ENCODE data around the gene KCTD21. TPM values are rescaled to one million over a fixed set of nuclear protein-coding genes. Genes with fewer than 3 reads are reported as not detected.

The KCTD21 gene
- total RNA-seq, 1 experiment from 2014 or later: 3.0 TPM

DNA sequence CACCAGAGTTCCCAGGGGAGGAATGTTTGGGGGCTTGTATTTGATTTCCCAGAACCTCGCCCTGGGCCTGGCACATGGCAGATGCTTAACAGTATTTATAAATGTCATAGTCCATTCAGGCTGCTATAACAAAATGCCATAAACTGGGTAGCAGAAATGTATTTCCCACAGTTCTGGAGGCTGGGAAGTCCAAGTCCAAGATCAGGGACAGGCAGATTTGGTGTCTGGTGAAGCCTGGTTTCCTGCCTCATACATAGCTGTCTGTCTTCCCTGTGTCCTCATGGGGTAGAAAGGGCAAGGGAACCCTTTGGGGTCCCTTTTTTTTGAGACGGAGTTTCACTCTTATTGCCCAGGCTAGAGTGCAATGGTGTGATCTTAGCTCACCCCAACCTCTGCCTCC lies 24.0 kb downstream of the KCTD21 start:
- CTCF ChIA-PET: no interaction called here
- Histone ChIP-seq H3K27ac (ENCODE audit: low read depth, low read length) (no peak overlapping the region), H3K9me3 (ENCODE audit: control insufficient read depth in 1 of 2, insufficient read depth in 1 of 2, low read depth in 1 of 2, low read length in 2 of 2) (no peaks in the 10 kb centered on the region), H3K9me2 (ENCODE audit: insufficient read depth) (no peaks in the 10 kb centered on the region), H3K9ac (ENCODE audit: low read length) (no peak overlapping the region), H3K36me3 (ENCODE audit: control insufficient read depth in 1 of 2, insufficient read depth in 2 of 2, low read length in 2 of 2) (no peaks in the 10 kb centered on the region), H3K4me1 (ENCODE audit: control insufficient read depth in 1 of 2, insufficient read depth in 2 of 2, low read length in 2 of 2) (no peaks in the 10 kb centered on the region), H2AFZ (ENCODE audit: low read depth, low read length, poor library complexity, severe bottlenecking) (no peak overlapping the region), H3K4me2 (ENCODE audit: low read length) (no peak overlapping the region), H3K79me2 (ENCODE audit: insufficient read depth, low read length) (no peaks in the 10 kb centered on the region), H3K4me3 (replicated peaks in 1 of 2; ENCODE audit: low read depth in 1 of 2, low read length in 2 of 2) (no peak overlapping the region), H3K27me3 (ENCODE audit: insufficient read depth, low read length) (no peaks in the 10 kb centered on the region), H4K20me1 (ENCODE audit: insufficient read depth) (no peaks in the 10 kb centered on the region)
- POLR2A ChIA-PET: no interaction called here
- BruUV-seq (replicated peaks): no TSS peak
- TF ChIP-seq POLR2A (IDR thresholded peaks at IDR 0.05; ENCODE audit: borderline replicate concordance, extremely low read depth, insufficient read depth, insufficient read length): no peak
- TF ChIP-seq, protein P1, sequence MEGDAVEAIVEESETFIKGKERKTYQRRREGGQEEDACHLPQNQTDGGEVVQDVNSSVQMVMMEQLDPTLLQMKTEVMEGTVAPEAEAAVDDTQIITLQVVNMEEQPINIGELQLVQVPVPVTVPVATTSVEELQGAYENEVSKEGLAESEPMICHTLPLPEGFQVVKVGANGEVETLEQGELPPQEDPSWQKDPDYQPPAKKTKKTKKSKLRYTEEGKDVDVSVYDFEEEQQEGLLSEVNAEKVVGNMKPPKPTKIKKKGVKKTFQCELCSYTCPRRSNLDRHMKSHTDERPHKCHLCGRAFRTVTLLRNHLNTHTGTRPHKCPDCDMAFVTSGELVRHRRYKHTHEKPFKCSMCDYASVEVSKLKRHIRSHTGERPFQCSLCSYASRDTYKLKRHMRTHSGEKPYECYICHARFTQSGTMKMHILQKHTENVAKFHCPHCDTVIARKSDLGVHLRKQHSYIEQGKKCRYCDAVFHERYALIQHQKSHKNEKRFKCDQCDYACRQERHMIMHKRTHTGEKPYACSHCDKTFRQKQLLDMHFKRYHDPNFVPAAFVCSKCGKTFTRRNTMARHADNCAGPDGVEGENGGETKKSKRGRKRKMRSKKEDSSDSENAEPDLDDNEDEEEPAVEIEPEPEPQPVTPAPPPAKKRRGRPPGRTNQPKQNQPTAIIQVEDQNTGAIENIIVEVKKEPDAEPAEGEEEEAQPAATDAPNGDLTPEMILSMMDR (IDR thresholded peaks at IDR 0.05 in 2 of 3, conservative IDR thresholded peaks at IDR 0.05 in 1 of 3; ENCODE audit: borderline replicate concordance in 1 of 3, insufficient read depth in 1 of 3, low read depth in 2 of 3, low read length in 2 of 3): no peak
- no peak for TF ChIP-seq CBX3 (IDR thresholded peaks at IDR 0.05; ENCODE audit: low read depth)
- no peak for TF ChIP-seq RAD21 (IDR thresholded peaks at IDR 0.05; ENCODE audit: low read depth)
- no peak for TF ChIP-seq YY1 (IDR thresholded peaks at IDR 0.05; ENCODE audit: extremely low read depth, insufficient replicate concordance, low read depth, low read length)
- TF ChIP-seq SP1 (IDR thresholded peaks at IDR 0.05; ENCODE audit: low read depth): no peak
- no peak for TF ChIP-seq ZFX (IDR thresholded peaks at IDR 0.05)
- TF ChIP-seq ZNF274 (IDR thresholded peaks at IDR 0.05; ENCODE audit: low read depth, low read length): no peak
- TF ChIP-seq EZH2 (IDR thresholded peaks at IDR 0.05): no peak
- intact Hi-C loops (cut with micrococcal nuclease): no loop called here
- no peak for DNase-seq (ENCODE audit: low read depth, low spot score)
- no peak for ATAC-seq
- RAD21 ChIA-PET (ENCODE audit: low non-redundant PET in 1 of 2, low total read pairs in 2 of 2, uncharacterized antibody in 2 of 2, unreplicated experiment in 2 of 2): no interaction called here

DNA sequence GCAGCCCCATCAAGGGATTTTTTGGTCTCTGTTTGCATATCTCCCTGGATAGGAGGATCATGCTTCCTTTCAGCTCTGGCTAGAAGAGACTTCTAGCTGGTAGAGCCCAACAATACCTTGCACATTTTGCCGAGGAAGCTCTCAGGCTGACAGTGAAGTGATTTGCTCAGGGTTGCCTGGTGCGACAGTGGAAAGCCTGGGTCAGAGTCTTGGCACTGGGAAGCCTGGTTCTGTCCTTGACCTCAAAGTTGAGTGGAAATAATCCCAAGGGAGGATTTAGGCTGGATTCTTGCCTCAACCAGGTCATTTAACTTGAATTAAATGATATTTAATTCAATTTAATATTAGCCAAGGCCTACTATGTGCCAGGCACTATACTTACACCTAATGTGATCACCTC lies 24.6 kb downstream of the KCTD21 start:
- DNase-seq (ENCODE audit: low read depth, low spot score) (no peak), ATAC-seq (no peak)
- ChIA-PET RAD21 (ENCODE audit: low non-redundant PET in 1 of 2, low total read pairs in 2 of 2, uncharacterized antibody in 2 of 2, unreplicated experiment in 2 of 2) (no interaction called here), CTCF (no interaction called here), POLR2A (no interaction called here)
- no peak overlapping the region for H3K9ac ChIP-seq (ENCODE audit: low read length)
- TF ChIP-seq ZFX (IDR thresholded peaks at IDR 0.05): no peak
- TF ChIP-seq EZH2phosphoT487 (IDR thresholded peaks at IDR 0.05; ENCODE audit: borderline replicate concordance): no peak
- TF ChIP-seq JUND (IDR thresholded peaks at IDR 0.05): no peak
- no peak for TF ChIP-seq FOSL1 (IDR thresholded peaks at IDR 0.05; ENCODE audit: low read depth)
- TF ChIP-seq SRF (IDR thresholded peaks at IDR 0.05; ENCODE audit: low read depth): no peak
- H3K27me3 ChIP-seq (ENCODE audit: insufficient read depth, low read length): no peaks in the 10 kb centered on the region
- no peak overlapping the region for H2AFZ ChIP-seq (ENCODE audit: low read depth, low read length, poor library complexity, severe bottlenecking)
- BruUV-seq (replicated peaks): no TSS peak
- no peak overlapping the region for H3K4me2 ChIP-seq (ENCODE audit: low read length)
- H3K4me1 ChIP-seq (ENCODE audit: control insufficient read depth in 1 of 2, insufficient read depth in 2 of 2, low read length in 2 of 2): no peaks in the 10 kb centered on the region
- no peaks in the 10 kb centered on the region for H3K36me3 ChIP-seq (ENCODE audit: control insufficient read depth in 1 of 2, insufficient read depth in 2 of 2, low read length in 2 of 2)
- no peak overlapping the region for H3K27ac ChIP-seq (ENCODE audit: low read depth, low read length)
- no peaks in the 10 kb centered on the region for H3K79me2 ChIP-seq (ENCODE audit: insufficient read depth, low read length)
- H3K4me3 ChIP-seq (replicated peaks in 1 of 2; ENCODE audit: low read depth in 1 of 2, low read length in 2 of 2): no peak overlapping the region
- H3K9me3 ChIP-seq (ENCODE audit: control insufficient read depth in 1 of 2, insufficient read depth in 1 of 2, low read depth in 1 of 2, low read length in 2 of 2): no peaks in the 10 kb centered on the region
- H3K9me2 ChIP-seq (ENCODE audit: insufficient read depth): no peaks in the 10 kb centered on the region
- intact Hi-C loops (cut with micrococcal nuclease): no loop called here
- no peaks in the 10 kb centered on the region for H4K20me1 ChIP-seq (ENCODE audit: insufficient read depth)

Data from HCT116 (cell line).